GM12878 (cell line): ENCODE measurements around the gene CEP83. TPM values are rescaled to one million over a fixed set of nuclear protein-coding genes. Genes with fewer than 3 reads are reported as not detected.
A peak's percentile ranks its signal among the peaks of the same experiment; 100 is the strongest.

Experiments
- ATAC-seq: fragments of 200-7000 bp; cut with Tn5 transposase; 3 replicates; pipeline ENCODE4 v1.9.1; 2020; ENCODE audit warnings: mild to moderate bottlenecking, moderate library complexity
- BruUV-seq: library from RNA; stranded (reverse); fragments of 400-500 nt; replicated peaks from 2 replicates; lab custom pipeline; 2021; lab: Mats Ljungman, UMichigan
- CTCF ChIA-PET: fragments of 300-600 bp; sonication (Branson Sonifier 250); formaldehyde crosslinking; extraction: SDS; loops from one replicate; lab custom pipeline; 2021; ENCODE audit warnings: inconsistent platforms; lab: Yijun Ruan, JAX
- POLR2A ChIA-PET: fragments of 350-600 bp; formaldehyde crosslinking; extraction: SDS; loops from one replicate; lab custom pipeline; 2021; ENCODE audit warnings: inconsistent platforms; lab: Charles Lee
- RAD21 ChIA-PET: fragments of 300-600 bp; sonication (Branson Sonifier 250); formaldehyde crosslinking; loops from one replicate; lab custom pipeline; 2023; ENCODE audit warnings: antibody characterized with exemption; ENCODE audit not compliant: unreplicated experiment; lab: Charles Lee
- SMC1A ChIA-PET: fragments of 300-600 bp; sonication (Branson Sonifier 250); formaldehyde crosslinking; loops from one replicate; lab custom pipeline; 2023; ENCODE audit not compliant: unreplicated experiment, uncharacterized antibody; lab: Charles Lee
- DNase-seq: peaks from one replicate; pipeline ENCODE4 v3.0.0-alpha.2; 2011; ENCODE audit warnings: low read depth, low spot score
- FAIRE-seq: peaks from 3 replicates; lab custom pipeline; 2011; peaks lifted over from hg19 to GRCh38; lab: Jason Lieb, UNC
- H2AFZ ChIP-seq: 2 replicates; pipeline ENCODE4 v1.6.0; 2011; ENCODE audit warnings: low read depth, low read length, control low read depth; ENCODE audit not compliant: control insufficient read depth
- H3K27ac ChIP-seq: 2 replicates; pipeline ENCODE4 v1.5.1; 2011; ENCODE audit warnings: control low read depth; ENCODE audit not compliant: control insufficient read depth, insufficient read depth
- H3K27me3 ChIP-seq, 2 experiments: replicated peaks in 1 of 2; 2 replicates each; pipeline versions ENCODE4 v1.6.0 to v1.6.1; 2011; ENCODE audit warnings: low read length in 1 of 2; ENCODE audit not compliant: control insufficient read depth in 2 of 2, insufficient read depth in 2 of 2
- H3K36me3 ChIP-seq, 2 experiments: 2 replicates each; pipeline ENCODE4 v1.5.1; 2011; ENCODE audit warnings: low read length in 1 of 2; ENCODE audit not compliant: control insufficient read depth in 2 of 2, insufficient read depth in 2 of 2
- H3K4me1 ChIP-seq: 2 replicates; pipeline ENCODE4 v1.6.1; 2011; ENCODE audit warnings: mild to moderate bottlenecking, low read length, moderate library complexity, mixed read lengths; ENCODE audit not compliant: control insufficient read depth, insufficient read depth
- H3K4me2 ChIP-seq: 2 replicates; pipeline ENCODE4 v1.6.0; 2011; ENCODE audit warnings: control low read depth; ENCODE audit not compliant: control insufficient read depth, insufficient read depth
- H3K4me3 ChIP-seq: fragments of 200-600 bp; sonication (generic); 2 replicates; pipeline ENCODE4 v1.5.1; 2016
- H3K79me2 ChIP-seq: 2 replicates; pipeline ENCODE4 v1.6.0; 2011; ENCODE audit warnings: low read length; ENCODE audit not compliant: control insufficient read depth, insufficient read depth
- H3K9ac ChIP-seq: 2 replicates; pipeline ENCODE4 v1.8.0; 2011; ENCODE audit warnings: low read length, control low read depth, mixed read lengths; ENCODE audit not compliant: control insufficient read depth, insufficient read depth
- H3K9me3 ChIP-seq: replicated peaks from 3 replicates; pipeline ENCODE4 v1.5.1; 2011; ENCODE audit warnings: mild to moderate bottlenecking, low read length; ENCODE audit not compliant: control insufficient read depth, insufficient read depth
- H4K20me1 ChIP-seq: 2 replicates; pipeline ENCODE4 v1.6.0; 2011; ENCODE audit not compliant: control insufficient read depth, insufficient read depth
- BACH1 ChIP-seq: fragments of 450-650 bp; IDR thresholded peaks from 2 replicates; pipeline ENCODE4 v1.6.1; 2017; ENCODE audit warnings: mild to moderate bottlenecking, borderline replicate concordance
- CREM ChIP-seq: IDR thresholded peaks from 2 replicates; pipeline ENCODE4 v1.6.1; 2014; ENCODE audit warnings: antibody characterized with exemption, low read depth
- FOXK2 ChIP-seq: fragments of 450-650 bp; IDR thresholded peaks from 2 replicates; pipeline ENCODE4 v1.6.1; 2017; ENCODE audit warnings: mild to moderate bottlenecking, moderate library complexity
- HCFC1 ChIP-seq: fragments of 150-350 bp; IDR thresholded peaks from 2 replicates; pipeline ENCODE4 v1.6.1; 2014; ENCODE audit warnings: low read length
- IRF4 ChIP-seq: IDR thresholded peaks from 2 replicates; pipeline ENCODE4 v1.6.1; 2011; ENCODE audit warnings: low read depth, low read length
- JUNB ChIP-seq: IDR thresholded peaks from 2 replicates; pipeline ENCODE4 v1.6.1; 2016; ENCODE audit warnings: antibody characterized with exemption, mild to moderate bottlenecking
- KLF5 ChIP-seq: fragments of 450-650 bp; IDR thresholded peaks from 2 replicates; pipeline ENCODE4 v1.6.1; 2014; ENCODE audit warnings: mild to moderate bottlenecking; ENCODE audit not compliant: partially characterized antibody
- MEF2A ChIP-seq: IDR thresholded peaks from 2 replicates; pipeline ENCODE4 v1.6.1; 2011; ENCODE audit warnings: low read depth, mild to moderate bottlenecking, low read length, moderate library complexity; ENCODE audit not compliant: insufficient read depth
- MTA2 ChIP-seq: fragments of 450-650 bp; IDR thresholded peaks from 2 replicates; pipeline ENCODE4 v1.6.1; 2016; ENCODE audit warnings: low read depth, mild to moderate bottlenecking, moderate library complexity
- NFYA ChIP-seq: IDR thresholded peaks from 2 replicates; pipeline ENCODE4 v1.6.1; 2011; ENCODE audit warnings: low read depth, mild to moderate bottlenecking, low read length, improper control_type of control experiment, borderline replicate concordance
- NR2C2 ChIP-seq: IDR thresholded peaks from 2 replicates; pipeline ENCODE4 v1.6.1; 2011; ENCODE audit warnings: borderline replicate concordance, low read depth; ENCODE audit not compliant: control insufficient read depth, insufficient read length
- SMARCA5 ChIP-seq: fragments of 450-650 bp; IDR thresholded peaks from 2 replicates; pipeline ENCODE4 v1.6.1; 2017; ENCODE audit warnings: mild to moderate bottlenecking
- TARDBP ChIP-seq: IDR thresholded peaks from 2 replicates; pipeline ENCODE4 v1.6.1; 2016; ENCODE audit warnings: borderline replicate concordance
- TBL1XR1 ChIP-seq: IDR thresholded peaks from 2 replicates; pipeline ENCODE4 v1.6.1; 2012; ENCODE audit warnings: low read depth, low read length, improper control_type of control experiment
- ZNF592 ChIP-seq: fragments of 450-650 bp; IDR thresholded peaks from 2 replicates; pipeline ENCODE4 v1.6.1; 2017; ENCODE audit warnings: mild to moderate bottlenecking, moderate library complexity
- whole genome bisulfite sequencing: methylation state at CpG from one replicate; pipeline ENCODE4 v1.1.6; 2016; ENCODE audit warnings: low lambda C conversion rate; ENCODE audit not compliant: insufficient replicate concordance, insufficient coverage; ENCODE audit errors: missing lambda C conversion rate; 5-methylcytosine and 5-hydroxymethylcytosine counted together
- in situ Hi-C: fragments of 300-500 bp; cut with MboI; formaldehyde crosslinking; loops from 9 replicates; pipeline ENCODE4 v1.14.3; 2018; ENCODE audit warnings: mixed read lengths
- intact Hi-C: fragments of 100-400 bp; cut with micrococcal nuclease; formaldehyde crosslinking; loops from one replicate; pipeline ENCODE4 v1.14.2; 2022; ENCODE audit not compliant: unreplicated experiment
- polyA plus RNA-seq, 11 experiments: library from polyadenylated mRNA; depleted of rRNA in 4 of 11; unstranded in 6 of 11; stranded (reverse) in 5 of 11; fragments of >200 nt; fragmentation: Nextera tagmentation in 4 of 11; fragmentation: Illumina TruSeq in 1 of 11; extraction: Ambion mirVana in 4 of 11; extraction: Trizol in 1 of 11; gene quantifications; 1 replicate in 1 of 11; 2 replicates in 10 of 11; pipeline versions ENCODE4 v1.2.1 to v1.2.3, GENCODE V29; 2011 to 2016; ENCODE audit warnings: inconsistent platforms in 2 of 11, missing spikeins in 2 of 11, low read depth in 1 of 11
- total RNA-seq, 4 experiments: library from RNA; depleted of rRNA in 3 of 4; stranded (reverse); fragments of >200 nt in 3 of 4; fragmentation: Illumina TruSeq in 1 of 4; extraction: Trizol in 1 of 4; gene quantifications; 2 replicates each; pipeline versions ENCODE4 v1.2.1 to v1.2.3, GENCODE V29; 2013 to 2021
- TF ChIP-seq, protein P1 (sequence below): IDR thresholded peaks from 2 replicates; pipeline ENCODE4 v1.6.1; 2012; ENCODE audit warnings: low read length, inconsistent platforms
- TF ChIP-seq, protein P2 (sequence below): fragments of 450-650 bp; IDR thresholded peaks from 2 replicates; pipeline ENCODE4 v1.6.1; 2018; ENCODE audit warnings: mild to moderate bottlenecking, low read depth, moderate library complexity; ENCODE audit not compliant: partially characterized antibody

Gene CEP83
- total and polyA plus RNA-seq, 10 of the 15 experiments (the other 5 are each of a cell fraction or from before 2014, with no cell fraction given) = 4.3 to 39.0 (median 22.5) TPM

- no TSS peak for BruUV-seq
- H3K36me3 ChIP-seq = peaks cover 5 to 13% of the 10 kb centered on the region in 2 experiments
- H4K20me1 ChIP-seq = no peaks in the 10 kb centered on the region
- TF ChIP-seq SMARCA5 (no peak), TBL1XR1 (0 out of 2 replicates have a peak, but pooled peaks have one; percentile 32), JUNB (peak; percentile 88), NFYA (no peak), HCFC1 (no peak), ZNF592 (no peak), FOXK2 (no peak), BACH1 (no peak; the same call in 1 of the 2 replicates), KLF5 (no peak), CREM (peak; percentile 48; the same call in 1 of the 2 replicates), NR2C2 (no peak), MEF2A (0 out of 2 replicates have a peak, but pooled peaks have one; percentile 59), TARDBP (no peak), MTA2 (peak; percentile 81), IRF4 (0 out of 2 replicates have a peak, but pooled peaks have one; percentile 41)
- TF ChIP-seq, protein P1, sequence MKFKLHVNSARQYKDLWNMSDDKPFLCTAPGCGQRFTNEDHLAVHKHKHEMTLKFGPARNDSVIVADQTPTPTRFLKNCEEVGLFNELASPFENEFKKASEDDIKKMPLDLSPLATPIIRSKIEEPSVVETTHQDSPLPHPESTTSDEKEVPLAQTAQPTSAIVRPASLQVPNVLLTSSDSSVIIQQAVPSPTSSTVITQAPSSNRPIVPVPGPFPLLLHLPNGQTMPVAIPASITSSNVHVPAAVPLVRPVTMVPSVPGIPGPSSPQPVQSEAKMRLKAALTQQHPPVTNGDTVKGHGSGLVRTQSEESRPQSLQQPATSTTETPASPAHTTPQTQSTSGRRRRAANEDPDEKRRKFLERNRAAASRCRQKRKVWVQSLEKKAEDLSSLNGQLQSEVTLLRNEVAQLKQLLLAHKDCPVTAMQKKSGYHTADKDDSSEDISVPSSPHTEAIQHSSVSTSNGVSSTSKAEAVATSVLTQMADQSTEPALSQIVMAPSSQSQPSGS = peak; percentile 88
- TF ChIP-seq, protein P2, sequence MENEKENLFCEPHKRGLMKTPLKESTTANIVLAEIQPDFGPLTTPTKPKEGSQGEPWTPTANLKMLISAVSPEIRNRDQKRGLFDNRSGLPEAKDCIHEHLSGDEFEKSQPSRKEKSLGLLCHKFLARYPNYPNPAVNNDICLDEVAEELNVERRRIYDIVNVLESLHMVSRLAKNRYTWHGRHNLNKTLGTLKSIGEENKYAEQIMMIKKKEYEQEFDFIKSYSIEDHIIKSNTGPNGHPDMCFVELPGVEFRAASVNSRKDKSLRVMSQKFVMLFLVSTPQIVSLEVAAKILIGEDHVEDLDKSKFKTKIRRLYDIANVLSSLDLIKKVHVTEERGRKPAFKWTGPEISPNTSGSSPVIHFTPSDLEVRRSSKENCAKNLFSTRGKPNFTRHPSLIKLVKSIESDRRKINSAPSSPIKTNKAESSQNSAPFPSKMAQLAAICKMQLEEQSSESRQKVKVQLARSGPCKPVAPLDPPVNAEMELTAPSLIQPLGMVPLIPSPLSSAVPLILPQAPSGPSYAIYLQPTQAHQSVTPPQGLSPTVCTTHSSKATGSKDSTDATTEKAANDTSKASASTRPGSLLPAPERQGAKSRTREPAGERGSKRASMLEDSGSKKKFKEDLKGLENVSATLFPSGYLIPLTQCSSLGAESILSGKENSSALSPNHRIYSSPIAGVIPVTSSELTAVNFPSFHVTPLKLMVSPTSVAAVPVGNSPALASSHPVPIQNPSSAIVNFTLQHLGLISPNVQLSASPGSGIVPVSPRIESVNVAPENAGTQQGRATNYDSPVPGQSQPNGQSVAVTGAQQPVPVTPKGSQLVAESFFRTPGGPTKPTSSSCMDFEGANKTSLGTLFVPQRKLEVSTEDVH = no peak
Observed at GRCh38 chr12:94309373-94309772, 150.3 kb downstream of the CEP83 start.

More at GRCh38 chr12:94309373-94309772, 150.3 kb downstream of the CEP83 start:
- Histone ChIP-seq H3K4me1 (peaks cover 30% of the 10 kb centered on the region), H3K79me2 (no peaks in the 10 kb centered on the region), H3K9me3 (no peaks in the 10 kb centered on the region), H3K4me3 (no peak overlapping the region), H3K27ac (peak overlapping the region; percentile 67; the same call in 1 of the 2 replicates), H3K4me2 (peak overlapping the region; percentile 14; the same call in 1 of the 2 replicates), H3K9ac (no peak overlapping the region), H2AFZ (no peak overlapping the region), H3K27me3 (no peaks in the 10 kb centered on the region)
- WGBS = 2% methylated on average over 5 of the region's 5 CpGs
- ChIA-PET SMC1A (interaction anchor here (0.7 to 2.1 kb wide), 6 partner anchors 10 to 195 kb away, joined by 3 to 10 read pairs (median 3); no protein-coding TSS in a partner anchor), CTCF (interaction anchor here (0.8 to 1.8 kb wide), 2 partner anchors 20 to 40 kb away, joined by 3 to 9 read pairs; no protein-coding TSS in a partner anchor), RAD21 (interaction anchor here (1.0 kb wide), 3 partner anchors 101 to 157 kb away, joined by 3 read pairs; no protein-coding TSS in a partner anchor), POLR2A (no interaction called here)
- FAIRE-seq = no peak
- peak; percentile 88 for ATAC-seq
- intact Hi-C loops = loop anchor here (2.0 to 5.0 kb wide), 3 partner anchors 41 to 162 kb away; partner anchors contain the start of gene PLXNC1
- in situ Hi-C loops = no loop called here
- DNase-seq = peak; percentile 54
